Activated naive CD4-positive, alpha-beta T cell treated with anti-CD3 and anti-CD28 coated beads, Interleukin-2, amount 50 U/mL, for 24 hours (primary cell): Measurements from ENCODE around the gene ARID1B.

Source experiments
- H3K27ac Mint-ChIP-seq: one replicate; pipeline ENCODE4 v1.8.0; 2021; ENCODE audit warnings: mild to moderate bottlenecking, mixed read lengths
- H3K27me3 Mint-ChIP-seq: one replicate; pipeline ENCODE4 v1.8.0; 2021; ENCODE audit warnings: mixed read lengths
- H3K36me3 Mint-ChIP-seq: one replicate; pipeline ENCODE4 v1.8.0; 2021; ENCODE audit warnings: mixed read lengths
- H3K4me1 Mint-ChIP-seq: one replicate; pipeline ENCODE4 v1.8.0; 2021; ENCODE audit warnings: mixed read lengths
- H3K4me3 Mint-ChIP-seq: one replicate; pipeline ENCODE4 v1.8.0; 2021; ENCODE audit warnings: mild to moderate bottlenecking, mixed read lengths
- H3K9me3 Mint-ChIP-seq: one replicate; pipeline ENCODE4 v1.8.0; 2021; ENCODE audit warnings: mixed read lengths

The ARID1B gene

GRCh38 chr6:156765117-156765516 lies 12.1 kb upstream of the ARID1B start:
- Mint-ChIP-seq H3K27ac (no peak overlapping the region), H3K27me3 (no peaks in the 10 kb centered on the region), H3K36me3 (no peaks in the 10 kb centered on the region), H3K4me1 (peaks cover 4% of the 10 kb centered on the region), H3K4me3 (no peak overlapping the region), H3K9me3 (no peaks in the 10 kb centered on the region)

- H3K4me1 Mint-ChIP-seq = peaks cover 4% of the 10 kb centered on the region
- no peak overlapping the region for H3K4me3 Mint-ChIP-seq
- H3K27ac Mint-ChIP-seq = peak overlapping the region; percentile 52
- no peaks in the 10 kb centered on the region for H3K27me3 Mint-ChIP-seq
- no peaks in the 10 kb centered on the region for H3K9me3 Mint-ChIP-seq
- no peaks in the 10 kb centered on the region for H3K36me3 Mint-ChIP-seq
These were observed 9.3 kb upstream of the ARID1B start for GRCh38 chr6:156767603-156768467.

- H3K27ac Mint-ChIP-seq = no peak overlapping the region
- H3K9me3 Mint-ChIP-seq = no peaks in the 10 kb centered on the region
These were observed 6.1 kb upstream of the ARID1B start for GRCh38 chr6:156771047-156771446.

GRCh38 chr6:156771761-156772160 lies 5.4 kb upstream of the ARID1B start:
- Mint-ChIP-seq H3K36me3 (no peaks in the 10 kb centered on the region), H3K4me1 (peaks cover 28% of the 10 kb centered on the region), H3K9me3 (no peaks in the 10 kb centered on the region), H3K27me3 (no peaks in the 10 kb centered on the region), H3K27ac (no peak overlapping the region), H3K4me3 (no peak overlapping the region)

More at GRCh38 chr6:156771047-156771446, 6.1 kb upstream of the ARID1B start:
- H3K27me3 Mint-ChIP-seq = no peaks in the 10 kb centered on the region
- H3K36me3 Mint-ChIP-seq = no peaks in the 10 kb centered on the region
- H3K4me3 Mint-ChIP-seq = no peak overlapping the region
- H3K4me1 Mint-ChIP-seq = peaks cover 21% of the 10 kb centered on the region

- Mint-ChIP-seq H3K36me3 (no peaks in the 10 kb centered on the region), H3K4me3 (no peak overlapping the region), H3K27ac (no peak overlapping the region), H3K9me3 (no peaks in the 10 kb centered on the region), H3K4me1 (peaks cover 25% of the 10 kb centered on the region), H3K27me3 (no peaks in the 10 kb centered on the region)
These were observed 3.7 kb upstream of the ARID1B start for GRCh38 chr6:156773476-156773875.

GRCh38 chr6:156773935-156774852 lies 3.0 kb upstream of the ARID1B start:
- no peaks in the 10 kb centered on the region for H3K36me3 Mint-ChIP-seq
- H3K27me3 Mint-ChIP-seq = no peaks in the 10 kb centered on the region
- H3K4me3 Mint-ChIP-seq = no peak overlapping the region
- H3K27ac Mint-ChIP-seq = no peak overlapping the region
- H3K9me3 Mint-ChIP-seq = no peaks in the 10 kb centered on the region
- H3K4me1 Mint-ChIP-seq = peaks cover 25% of the 10 kb centered on the region

GRCh38 chr6:156774863-156775405 lies 2.2 kb upstream of the ARID1B start:
- peak overlapping the region; percentile 19 for H3K4me3 Mint-ChIP-seq
- H3K9me3 Mint-ChIP-seq = no peaks in the 10 kb centered on the region
- no peak overlapping the region for H3K27ac Mint-ChIP-seq
- H3K4me1 Mint-ChIP-seq = peaks cover 25% of the 10 kb centered on the region
- H3K27me3 Mint-ChIP-seq = no peaks in the 10 kb centered on the region
- H3K36me3 Mint-ChIP-seq = no peaks in the 10 kb centered on the region

- no peaks in the 10 kb centered on the region for H3K36me3 Mint-ChIP-seq
- H3K4me1 Mint-ChIP-seq = peaks cover 29% of the 10 kb centered on the region
- H3K27me3 Mint-ChIP-seq = no peaks in the 10 kb centered on the region
- no peak overlapping the region for H3K4me3 Mint-ChIP-seq
- no peaks in the 10 kb centered on the region for H3K9me3 Mint-ChIP-seq
- peak overlapping the region; percentile 9 for H3K27ac Mint-ChIP-seq
These were observed 1.5 kb upstream of the ARID1B start for GRCh38 chr6:156775717-156776116.

- Mint-ChIP-seq H3K9me3 (no peaks in the 10 kb centered on the region), H3K27ac (peak overlapping the region; percentile 96), H3K4me1 (peaks cover 37% of the 10 kb centered on the region), H3K4me3 (peak overlapping the region; percentile 95), H3K27me3 (no peaks in the 10 kb centered on the region), H3K36me3 (no peaks in the 10 kb centered on the region)
These were observed 723 bp upstream of the ARID1B start for GRCh38 chr6:156776470-156776839.

- Mint-ChIP-seq H3K27ac (peak overlapping the region; percentile 97), H3K9me3 (no peaks in the 10 kb centered on the region), H3K4me1 (peaks cover 48% of the 10 kb centered on the region), H3K36me3 (no peaks in the 10 kb centered on the region), H3K27me3 (no peaks in the 10 kb centered on the region), H3K4me3 (peak overlapping the region; percentile 91)
These were observed 637 bp downstream of the ARID1B start for GRCh38 chr6:156777577-156778453.

GRCh38 chr6:156778454-156779205 lies 1.5 kb downstream of the ARID1B start:
- Mint-ChIP-seq H3K4me1 (peaks cover 56% of the 10 kb centered on the region), H3K4me3 (peak overlapping the region; percentile 88), H3K27me3 (no peaks in the 10 kb centered on the region), H3K27ac (peak overlapping the region; percentile 81), H3K9me3 (no peaks in the 10 kb centered on the region), H3K36me3 (no peaks in the 10 kb centered on the region)

- Mint-ChIP-seq H3K9me3 (no peaks in the 10 kb centered on the region), H3K4me1 (peaks cover 58% of the 10 kb centered on the region), H3K36me3 (no peaks in the 10 kb centered on the region), H3K27ac (peak overlapping the region; percentile 89), H3K4me3 (peak overlapping the region; percentile 89), H3K27me3 (no peaks in the 10 kb centered on the region)
These were observed 2.3 kb downstream of the ARID1B start for GRCh38 chr6:156779206-156780094.

- H3K4me1 Mint-ChIP-seq = peaks cover 57% of the 10 kb centered on the region
These were observed 3.0 kb downstream of the ARID1B start for GRCh38 chr6:156780102-156780641.

More at GRCh38 chr6:156780102-156780641, 3.0 kb downstream of the ARID1B start:
- H3K4me3 Mint-ChIP-seq = peak overlapping the region; percentile 89
- no peaks in the 10 kb centered on the region for H3K9me3 Mint-ChIP-seq
- peak overlapping the region; percentile 89 for H3K27ac Mint-ChIP-seq
- H3K36me3 Mint-ChIP-seq = no peaks in the 10 kb centered on the region
- no peaks in the 10 kb centered on the region for H3K27me3 Mint-ChIP-seq
